Parathyroid adenoma (tissue), 2 donors: ENCODE measurements around the gene FMOD.
A peak's percentile ranks its signal among the peaks of the same experiment; 100 is the strongest.

Source experiments
- H2AFZ ChIP-seq: fragments of 300-600 bp; sonication (generic); one replicate; pipeline ENCODE4 v1.7.0; 2017; ENCODE audit warnings: antibody characterized with exemption, mild to moderate bottlenecking
- H3K27ac ChIP-seq: fragments of 300-600 bp; sonication (generic); one replicate; pipeline ENCODE4 v1.7.0; 2017
- H3K27me3 ChIP-seq: fragments of 300-600 bp; sonication (generic); one replicate; pipeline ENCODE4 v1.7.0; 2017; ENCODE audit warnings: low read length; ENCODE audit not compliant: control insufficient read depth, insufficient read depth
- H3K36me3 ChIP-seq: fragments of 300-600 bp; sonication (generic); one replicate; pipeline ENCODE4 v1.7.0; 2017; ENCODE audit warnings: low read length; ENCODE audit not compliant: control insufficient read depth, insufficient read depth
- H3K4me1 ChIP-seq: fragments of 300-600 bp; sonication (generic); one replicate; pipeline ENCODE4 v1.7.0; 2017; ENCODE audit warnings: control low read depth
- H3K4me2 ChIP-seq: fragments of 300-600 bp; sonication (generic); one replicate; pipeline ENCODE4 v1.7.0; 2017; ENCODE audit warnings: low read length
- H3K4me3 ChIP-seq: fragments of 300-600 bp; sonication (generic); one replicate; pipeline ENCODE4 v1.7.0; 2017; ENCODE audit warnings: low read depth, low read length
- H3K79me2 ChIP-seq: fragments of 300-600 bp; sonication (generic); one replicate; pipeline ENCODE4 v1.7.0; 2017; ENCODE audit warnings: control low read depth
- H3K9ac ChIP-seq: fragments of 300-600 bp; sonication (generic); one replicate; pipeline ENCODE4 v1.7.0; 2017; ENCODE audit warnings: mild to moderate bottlenecking
- H3K9me3 ChIP-seq: fragments of 300-600 bp; sonication (generic); one replicate; pipeline ENCODE4 v1.7.0; 2017; ENCODE audit warnings: low read length; ENCODE audit not compliant: control insufficient read depth
- CTCF ChIP-seq: fragments of 300-600 bp; sonication (generic); IDR thresholded peaks from one replicate; pipeline ENCODE4 v1.7.0; 2017; ENCODE audit warnings: antibody characterized with exemption, mild to moderate bottlenecking
- donor health status: primary hyperparathyroidism.

The FMOD gene

DNA sequence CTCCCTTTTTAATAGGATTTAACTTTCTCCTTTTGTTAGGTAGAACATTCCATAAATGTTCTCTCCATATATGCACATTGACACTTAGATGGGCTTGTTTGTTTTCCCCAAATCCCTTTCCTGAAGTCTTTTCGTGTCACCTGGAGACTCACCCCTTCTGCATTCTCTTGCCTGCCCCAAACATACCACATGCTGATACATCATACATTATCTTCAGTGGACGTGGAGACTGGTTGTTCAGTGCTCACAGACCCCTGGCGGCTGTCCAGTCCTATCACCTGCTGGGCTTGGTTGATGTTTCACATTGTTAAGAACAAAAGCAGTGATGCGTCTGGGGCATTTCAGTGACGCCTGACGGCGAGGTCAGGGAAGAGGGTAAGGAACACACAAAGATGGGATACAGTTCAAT lies 22.2 kb downstream of the FMOD start:
- no peak for TF ChIP-seq CTCF
- no peaks in the 10 kb centered on the region for H3K36me3 ChIP-seq
- peak overlapping the region; percentile 46 for H3K4me2 ChIP-seq
- H3K9me3 ChIP-seq: no peaks in the 10 kb centered on the region
- peak overlapping the region; percentile 95 for H3K27ac ChIP-seq
- H3K79me2 ChIP-seq: no peaks in the 10 kb centered on the region
- H3K4me3 ChIP-seq: peak overlapping the region; percentile 21
- H3K9ac ChIP-seq: no peak overlapping the region
- H3K4me1 ChIP-seq: peaks cover 32% of the 10 kb centered on the region
- peak overlapping the region; percentile 33 for H2AFZ ChIP-seq
- no peaks in the 10 kb centered on the region for H3K27me3 ChIP-seq

DNA sequence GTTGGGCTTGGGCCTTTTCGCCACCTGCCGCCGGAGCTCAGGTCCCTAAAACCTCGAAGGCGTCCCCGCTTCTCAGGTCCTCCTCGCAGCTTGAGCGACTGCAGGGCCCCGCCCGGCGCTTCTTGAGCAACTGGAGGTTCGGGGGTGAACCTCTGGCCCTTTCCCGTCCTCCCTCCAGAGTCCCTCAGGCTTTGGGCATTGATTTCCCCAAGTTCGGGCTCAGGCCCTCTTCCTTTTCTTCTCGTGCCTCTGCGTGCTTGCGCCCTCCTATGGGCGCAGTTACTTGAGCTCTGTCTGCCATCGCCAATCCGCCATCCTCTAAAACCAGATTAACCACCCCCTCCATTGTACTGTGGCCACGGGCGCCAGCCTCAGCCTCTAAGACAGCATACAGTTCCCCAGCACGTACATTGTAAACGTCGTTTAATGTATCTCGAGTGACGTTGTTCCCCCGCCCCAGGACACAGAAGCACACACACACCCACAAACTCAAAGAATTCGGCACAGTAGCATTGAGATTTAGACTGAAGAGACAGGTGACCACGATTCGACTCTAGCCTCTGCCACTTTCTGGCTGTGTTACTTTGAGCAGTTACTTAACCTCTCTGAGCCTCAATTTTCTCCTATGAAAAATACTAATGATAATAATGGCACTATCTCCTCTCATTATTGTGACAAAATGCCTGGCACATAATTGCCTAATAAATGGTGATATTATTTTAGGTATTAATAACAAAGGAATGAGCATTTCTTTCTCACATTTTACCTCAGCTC lies 23.1 kb downstream of the FMOD start:
- H3K4me3 ChIP-seq: peak overlapping the region; percentile 58
- no peak for TF ChIP-seq CTCF
- no peak overlapping the region for H3K9ac ChIP-seq
- H2AFZ ChIP-seq: peak overlapping the region; percentile 90
- H3K27ac ChIP-seq: peak overlapping the region; percentile 95
- peak overlapping the region; percentile 78 for H3K4me2 ChIP-seq
- no peaks in the 10 kb centered on the region for H3K36me3 ChIP-seq
- H3K4me1 ChIP-seq: peaks cover 32% of the 10 kb centered on the region
- no peaks in the 10 kb centered on the region for H3K79me2 ChIP-seq
- no peaks in the 10 kb centered on the region for H3K27me3 ChIP-seq
- H3K9me3 ChIP-seq: no peaks in the 10 kb centered on the region

- no peak for TF ChIP-seq CTCF
- Histone ChIP-seq H3K4me3 (peak overlapping the region; percentile 58), H3K27ac (peak overlapping the region; percentile 95), H3K9ac (no peak overlapping the region), H3K4me1 (peaks cover 35% of the 10 kb centered on the region), H2AFZ (peak overlapping the region; percentile 90), H3K4me2 (peak overlapping the region; percentile 78), H3K9me3 (no peaks in the 10 kb centered on the region), H3K27me3 (no peaks in the 10 kb centered on the region), H3K79me2 (no peaks in the 10 kb centered on the region), H3K36me3 (no peaks in the 10 kb centered on the region)
Measured at GRCh38 chr1:203326830-203327683, 23.9 kb downstream of the FMOD start.

DNA sequence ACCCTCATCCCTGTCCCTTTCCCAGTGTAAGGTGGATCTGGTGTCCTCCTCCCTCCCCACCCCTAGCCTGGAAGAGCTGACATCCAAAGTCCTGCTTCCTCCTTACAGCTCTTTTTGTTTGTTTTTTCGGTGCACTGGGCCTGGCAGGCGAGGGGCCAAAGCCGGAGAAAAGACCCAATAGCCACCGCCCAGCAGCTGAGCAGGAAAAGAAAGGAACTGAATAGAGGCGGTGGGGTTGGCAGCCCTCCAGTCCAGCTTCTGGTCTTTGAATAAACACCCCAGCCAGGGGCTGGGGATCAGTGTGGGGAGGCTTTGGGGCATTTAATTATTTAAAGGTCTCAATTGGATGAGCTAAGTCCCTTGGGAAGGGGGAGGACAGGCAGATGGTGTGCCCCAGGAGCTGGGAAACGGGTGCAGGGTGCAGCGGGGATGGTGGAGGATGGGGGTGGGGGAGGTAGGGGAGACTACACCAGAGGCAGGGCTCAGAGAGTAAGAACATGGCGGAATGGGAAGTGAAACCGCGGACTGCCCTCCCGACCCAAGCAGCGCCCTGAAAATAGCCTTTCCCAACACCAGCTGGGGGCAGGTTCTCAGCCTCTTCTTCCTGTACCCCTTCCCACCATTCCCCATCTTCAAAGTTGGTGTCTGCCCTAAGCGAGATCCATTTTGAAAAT lies 25.4 kb downstream of the FMOD start:
- Histone ChIP-seq H3K4me1 (peaks cover 49% of the 10 kb centered on the region), H3K9ac (no peak overlapping the region), H3K79me2 (no peaks in the 10 kb centered on the region), H3K4me2 (no peak overlapping the region), H3K36me3 (no peaks in the 10 kb centered on the region), H3K27me3 (no peaks in the 10 kb centered on the region), H3K9me3 (no peaks in the 10 kb centered on the region), H3K4me3 (no peak overlapping the region), H3K27ac (peak overlapping the region; percentile 95), H2AFZ (peak overlapping the region; percentile 66)
- TF ChIP-seq CTCF: no peak
